Spleen (tissue), 7 donors: Measurements from ENCODE around the gene SGCA.

Experiments
- CTCF ChIP-seq, 11 experiments: fragments of 200-600 bp in 7 of 11; fragments of 450-650 bp in 4 of 11; sonication (generic) in 4 of 11; IDR thresholded peaks in 8 of 11; conservative IDR thresholded peaks in 3 of 11; 1 replicate in 7 of 11; 2 replicates in 4 of 11; pipeline versions ENCODE4 v1.4.0 to v1.8.0; 2016 to 2021; ENCODE audit warnings: antibody characterized with exemption in 11 of 11, inconsistent platforms in 4 of 11, mild to moderate bottlenecking in 1 of 11
- POLR2A ChIP-seq, 3 donors: fragments of 450-650 bp; IDR thresholded peaks; one replicate each; pipeline ENCODE4 v1.5.1; 2017; ENCODE audit warnings: antibody characterized with exemption in 3 of 3, mild to moderate bottlenecking in 1 of 3
- donor health status: DM: no; HTN: no; CAD: no; lungs with moderate emphysema.
- donor health status: DM: no; HTN: no; CAD: no.
- donor health status: DM: no; HTN: no; CAD: no.

- TF ChIP-seq POLR2A (IDR thresholded peaks at IDR 0.05) (no peak), CTCF (IDR thresholded peaks at IDR 0.05 in 8 of 11, conservative IDR thresholded peaks at IDR 0.05 in 3 of 11) (peak; percentile 90 to 98 (median 96))
These were observed 25.6 kb upstream of the SGCA start for GRCh38 chr17:50139950-50140885.
